HFF-Myc (cell line): ENCODE measurements around the gene OR52E2.

Experiments used
- DNase-seq: peaks from one replicate; pipeline ENCODE4 v3.0.0-alpha.2; 2011; ENCODE audit warnings: low read depth; ENCODE audit errors: extremely low read depth
- H3K4me3 ChIP-seq: replicated peaks from 2 replicates; pipeline ENCODE4 v1.5.1; 2011; ENCODE audit warnings: low read depth, mild to moderate bottlenecking, control low read depth, low read length
- TF ChIP-seq, protein P1 (sequence below): IDR thresholded peaks from 2 replicates; pipeline ENCODE4 v1.5.1; 2012; ENCODE audit warnings: mild to moderate bottlenecking, low read depth, low read length, control low read depth; ENCODE audit errors: missing control alignments

Gene OR52E2

DNA sequence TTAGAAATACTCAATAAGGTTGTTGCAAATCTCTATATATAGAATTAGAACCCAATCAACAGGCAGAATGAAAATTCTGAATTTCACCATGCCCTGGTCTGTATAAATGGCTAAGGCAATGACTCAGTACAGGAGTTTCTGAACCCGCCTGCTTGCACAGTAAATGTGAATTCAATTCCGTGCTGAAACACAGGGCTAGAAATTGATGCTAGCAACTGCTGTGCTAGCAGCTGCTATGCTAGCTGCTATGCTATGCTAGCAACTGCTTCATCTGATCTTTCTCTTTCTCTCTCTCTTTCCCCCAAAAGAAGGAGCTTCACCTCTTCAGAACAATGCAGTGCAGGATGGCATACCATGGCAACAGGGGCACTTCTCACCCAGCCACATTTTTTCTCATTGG, 22.8 kb downstream of the OR52E2 start:
- no peak overlapping the region for H3K4me3 ChIP-seq
- TF ChIP-seq, protein P1, sequence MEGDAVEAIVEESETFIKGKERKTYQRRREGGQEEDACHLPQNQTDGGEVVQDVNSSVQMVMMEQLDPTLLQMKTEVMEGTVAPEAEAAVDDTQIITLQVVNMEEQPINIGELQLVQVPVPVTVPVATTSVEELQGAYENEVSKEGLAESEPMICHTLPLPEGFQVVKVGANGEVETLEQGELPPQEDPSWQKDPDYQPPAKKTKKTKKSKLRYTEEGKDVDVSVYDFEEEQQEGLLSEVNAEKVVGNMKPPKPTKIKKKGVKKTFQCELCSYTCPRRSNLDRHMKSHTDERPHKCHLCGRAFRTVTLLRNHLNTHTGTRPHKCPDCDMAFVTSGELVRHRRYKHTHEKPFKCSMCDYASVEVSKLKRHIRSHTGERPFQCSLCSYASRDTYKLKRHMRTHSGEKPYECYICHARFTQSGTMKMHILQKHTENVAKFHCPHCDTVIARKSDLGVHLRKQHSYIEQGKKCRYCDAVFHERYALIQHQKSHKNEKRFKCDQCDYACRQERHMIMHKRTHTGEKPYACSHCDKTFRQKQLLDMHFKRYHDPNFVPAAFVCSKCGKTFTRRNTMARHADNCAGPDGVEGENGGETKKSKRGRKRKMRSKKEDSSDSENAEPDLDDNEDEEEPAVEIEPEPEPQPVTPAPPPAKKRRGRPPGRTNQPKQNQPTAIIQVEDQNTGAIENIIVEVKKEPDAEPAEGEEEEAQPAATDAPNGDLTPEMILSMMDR, result no peak
- no peak for DNase-seq

GRCh38 chr11:5021996-5022395, 37.4 kb downstream of the OR52E2 start:
- TF ChIP-seq, protein P1, result no peak
- no peak overlapping the region for H3K4me3 ChIP-seq
- no peak for DNase-seq

- TF ChIP-seq, protein P1, result no peak
- no peak for DNase-seq
- H3K4me3 ChIP-seq, result no peak overlapping the region
Measured at GRCh38 chr11:5013012-5013411, 46.4 kb downstream of the OR52E2 start.

DNA sequence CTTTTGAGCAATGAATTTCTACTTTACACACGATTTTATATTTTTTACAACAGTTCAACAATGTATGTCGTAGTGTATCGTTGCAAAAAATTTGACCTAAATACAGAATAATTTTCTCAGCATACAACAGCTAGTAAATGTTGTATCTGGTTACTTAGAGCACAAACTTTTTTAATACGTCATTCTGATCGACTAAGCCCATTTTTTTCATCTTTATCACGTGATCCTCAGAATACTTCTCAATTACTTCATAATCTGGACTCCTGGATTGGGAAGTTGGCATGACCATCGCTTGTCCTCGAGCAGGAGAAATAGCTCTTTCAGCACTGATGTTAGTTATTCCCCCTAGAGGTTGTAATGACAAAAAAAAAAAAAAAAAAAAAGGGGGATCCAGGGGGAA, 48.2 kb downstream of the OR52E2 start:
- H3K4me3 ChIP-seq, result no peak overlapping the region
- no peak for DNase-seq
- TF ChIP-seq, protein P1, result no peak
